BE2C (cell line): ENCODE measurements around the gene SH3RF1.

ENCODE experiments used
- DNase-seq: peaks from one replicate; pipeline ENCODE4 v3.0.0-alpha.2; 2020
- H3K27me3 ChIP-seq: fragments of 250-450 bp; sonication (Bioruptor Pico); 2 replicates; pipeline ENCODE4 v1.5.1; 2020; ENCODE audit warnings: mild to moderate bottlenecking
- H3K36me3 ChIP-seq: fragments of 250-450 bp; sonication (Bioruptor Pico); 2 replicates; pipeline ENCODE4 v1.5.1; 2020; ENCODE audit warnings: mild to moderate bottlenecking
- H3K4me1 ChIP-seq: fragments of 250-450 bp; sonication (Bioruptor Pico); 2 replicates; pipeline ENCODE4 v1.5.1; 2020
- H3K4me3 ChIP-seq: 2 replicates; pipeline ENCODE4 v1.5.1; 2011; ENCODE audit warnings: low read depth, low read length
- H3K9me3 ChIP-seq: fragments of 250-450 bp; sonication (Bioruptor Pico); 2 replicates; pipeline ENCODE4 v1.5.1; 2020
- TF ChIP-seq, protein P1 (sequence below): IDR thresholded peaks from 2 replicates; pipeline ENCODE4 v1.5.1; 2012; ENCODE audit warnings: mild to moderate bottlenecking, low read depth, low read length

The SH3RF1 gene

DNA sequence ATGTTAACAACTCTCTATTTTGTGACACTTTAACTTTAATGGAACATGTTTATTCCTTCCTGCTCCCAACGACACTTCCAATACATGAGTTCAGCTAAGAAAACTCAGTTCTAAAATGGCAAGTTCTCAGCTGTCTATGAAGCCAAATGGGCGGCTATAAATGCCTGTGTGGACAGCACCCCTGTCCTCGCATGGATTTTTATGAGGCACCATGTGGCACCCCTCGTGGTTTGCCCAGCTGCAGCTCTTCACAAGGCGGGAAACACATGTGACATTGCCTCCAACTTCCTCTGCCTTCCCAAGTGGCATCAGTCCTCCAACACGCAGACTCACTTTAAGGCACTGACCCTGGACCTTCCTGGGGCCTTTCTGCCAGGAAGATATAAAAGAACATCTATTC lies 48.0 kb downstream of the SH3RF1 start:
- Histone ChIP-seq H3K27me3 (no peaks in the 10 kb centered on the region), H3K9me3 (no peaks in the 10 kb centered on the region), H3K36me3 (no peaks in the 10 kb centered on the region), H3K4me3 (no peak overlapping the region), H3K4me1 (peaks cover 12% of the 10 kb centered on the region)
- no peak for DNase-seq
- TF ChIP-seq, protein P1, sequence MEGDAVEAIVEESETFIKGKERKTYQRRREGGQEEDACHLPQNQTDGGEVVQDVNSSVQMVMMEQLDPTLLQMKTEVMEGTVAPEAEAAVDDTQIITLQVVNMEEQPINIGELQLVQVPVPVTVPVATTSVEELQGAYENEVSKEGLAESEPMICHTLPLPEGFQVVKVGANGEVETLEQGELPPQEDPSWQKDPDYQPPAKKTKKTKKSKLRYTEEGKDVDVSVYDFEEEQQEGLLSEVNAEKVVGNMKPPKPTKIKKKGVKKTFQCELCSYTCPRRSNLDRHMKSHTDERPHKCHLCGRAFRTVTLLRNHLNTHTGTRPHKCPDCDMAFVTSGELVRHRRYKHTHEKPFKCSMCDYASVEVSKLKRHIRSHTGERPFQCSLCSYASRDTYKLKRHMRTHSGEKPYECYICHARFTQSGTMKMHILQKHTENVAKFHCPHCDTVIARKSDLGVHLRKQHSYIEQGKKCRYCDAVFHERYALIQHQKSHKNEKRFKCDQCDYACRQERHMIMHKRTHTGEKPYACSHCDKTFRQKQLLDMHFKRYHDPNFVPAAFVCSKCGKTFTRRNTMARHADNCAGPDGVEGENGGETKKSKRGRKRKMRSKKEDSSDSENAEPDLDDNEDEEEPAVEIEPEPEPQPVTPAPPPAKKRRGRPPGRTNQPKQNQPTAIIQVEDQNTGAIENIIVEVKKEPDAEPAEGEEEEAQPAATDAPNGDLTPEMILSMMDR: no peak

GRCh38 chr4:169221662-169222061 lies 49.1 kb downstream of the SH3RF1 start:
- H3K4me1 ChIP-seq: peaks cover 12% of the 10 kb centered on the region
- no peak overlapping the region for H3K4me3 ChIP-seq
- no peaks in the 10 kb centered on the region for H3K27me3 ChIP-seq
- no peaks in the 10 kb centered on the region; the same call in 1 of the 2 replicates for H3K36me3 ChIP-seq
- TF ChIP-seq, protein P1: no peak
- DNase-seq: no peak
- no peaks in the 10 kb centered on the region for H3K9me3 ChIP-seq

DNA sequence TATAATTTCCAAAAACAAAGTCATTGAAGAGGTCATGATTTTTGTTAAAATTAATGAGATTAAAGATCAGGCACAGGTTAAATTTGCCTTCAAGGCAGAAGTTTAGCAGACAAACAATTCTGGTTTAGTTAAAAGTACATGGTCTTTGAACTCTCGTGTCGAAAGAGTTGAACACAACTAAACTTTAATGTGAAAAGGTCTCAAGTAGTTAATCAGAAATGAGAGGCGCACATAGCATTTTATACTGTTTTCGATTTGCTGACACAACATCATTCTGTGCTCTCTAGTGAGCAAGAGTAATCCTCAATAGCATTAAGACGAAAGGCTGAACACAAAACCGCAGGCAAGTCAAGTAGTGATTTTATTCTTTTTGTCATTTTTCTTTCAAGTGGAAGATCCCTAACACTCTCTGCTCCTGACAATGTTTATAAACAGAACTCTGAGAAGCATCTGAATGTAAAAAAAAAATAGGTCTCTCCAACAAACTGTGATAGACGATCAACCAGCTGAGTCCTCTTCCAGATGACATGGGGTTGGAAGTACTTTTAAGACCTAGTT lies 49.8 kb downstream of the SH3RF1 start:
- no peaks in the 10 kb centered on the region; the same call in 1 of the 2 replicates for H3K36me3 ChIP-seq
- TF ChIP-seq, protein P1: no peak

GRCh38 chr4:169220447-169220846 lies 50.3 kb downstream of the SH3RF1 start:
- no peak overlapping the region for H3K4me3 ChIP-seq

More for the DNA sequence above, 49.8 kb downstream of the SH3RF1 start:
- no peaks in the 10 kb centered on the region for H3K9me3 ChIP-seq
- H3K4me1 ChIP-seq: peaks cover 10% of the 10 kb centered on the region
- no peak for DNase-seq
- H3K4me3 ChIP-seq: no peak overlapping the region
- H3K27me3 ChIP-seq: no peaks in the 10 kb centered on the region

DNA sequence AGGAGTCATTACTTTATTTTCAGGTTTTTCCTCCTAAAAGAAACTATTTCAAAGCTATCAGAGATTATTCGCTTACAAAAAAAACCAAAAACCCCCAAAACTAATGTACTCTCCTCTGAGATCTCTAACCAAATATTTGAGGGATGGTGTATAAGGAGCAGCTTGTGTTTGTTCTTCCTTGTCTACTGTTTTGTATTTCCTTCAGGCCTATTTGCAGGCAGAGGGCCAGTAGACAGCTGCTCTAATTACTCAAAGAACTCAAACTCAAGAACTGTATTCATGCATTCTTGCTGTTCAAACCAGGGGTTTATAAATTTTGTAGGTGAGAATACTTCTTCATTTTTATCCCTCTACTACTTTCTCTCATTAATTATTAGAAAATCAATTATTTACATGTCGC lies 51.3 kb downstream of the SH3RF1 start:
- no peaks in the 10 kb centered on the region for H3K27me3 ChIP-seq
- DNase-seq: no peak
- H3K4me3 ChIP-seq: no peak overlapping the region
- no peaks in the 10 kb centered on the region for H3K9me3 ChIP-seq
- TF ChIP-seq, protein P1: no peak
- no peaks in the 10 kb centered on the region; the same call in 1 of the 2 replicates for H3K4me1 ChIP-seq
- H3K36me3 ChIP-seq: no peaks in the 10 kb centered on the region; the same call in 1 of the 2 replicates

More at GRCh38 chr4:169220447-169220846, 50.3 kb downstream of the SH3RF1 start:
- Histone ChIP-seq H3K27me3 (no peaks in the 10 kb centered on the region), H3K9me3 (no peaks in the 10 kb centered on the region), H3K4me1 (peaks cover 5% of the 10 kb centered on the region; the same call in 1 of the 2 replicates), H3K36me3 (no peaks in the 10 kb centered on the region; the same call in 1 of the 2 replicates)
- TF ChIP-seq, protein P1: no peak
- no peak for DNase-seq

GRCh38 chr4:169215656-169216055 lies 55.1 kb downstream of the SH3RF1 start:
- H3K4me1 ChIP-seq: no peaks in the 10 kb centered on the region; the same call in 1 of the 2 replicates
- H3K27me3 ChIP-seq: no peaks in the 10 kb centered on the region
- DNase-seq: no peak
- peaks cover 4% of the 10 kb centered on the region; the same call in 1 of the 2 replicates for H3K9me3 ChIP-seq
- TF ChIP-seq, protein P1: no peak
- H3K36me3 ChIP-seq: no peaks in the 10 kb centered on the region; the same call in 1 of the 2 replicates
- no peak overlapping the region for H3K4me3 ChIP-seq
